Measurements from ENCODE around the gene RAB31.

GRCh38 chr18:9760641-9761040 is 52.5 kb downstream of the RAB31 start:
- TF ChIP-seq CTCF (IDR thresholded peaks at IDR 0.05) (no peak), POLR2A (IDR thresholded peaks at IDR 0.05) (no peak)
